DND-41 (cell line): ENCODE data around the gene DAPK3.

ENCODE experiments used
- CTCF ChIP-seq: IDR thresholded peaks from 2 replicates; pipeline ENCODE4 v1.5.1; 2012; ENCODE audit warnings: borderline replicate concordance, low read length, moderate library complexity, mild to moderate bottlenecking; ENCODE audit not compliant: poor library complexity, severe bottlenecking; ENCODE audit errors: extremely low read depth
- EZH2 ChIP-seq: IDR thresholded peaks from 3 replicates; pipeline ENCODE4 v1.6.1; 2012; ENCODE audit warnings: borderline replicate concordance, low read depth, mild to moderate bottlenecking, moderate library complexity, low read length, inconsistent platforms; ENCODE audit not compliant: severe bottlenecking

DNA sequence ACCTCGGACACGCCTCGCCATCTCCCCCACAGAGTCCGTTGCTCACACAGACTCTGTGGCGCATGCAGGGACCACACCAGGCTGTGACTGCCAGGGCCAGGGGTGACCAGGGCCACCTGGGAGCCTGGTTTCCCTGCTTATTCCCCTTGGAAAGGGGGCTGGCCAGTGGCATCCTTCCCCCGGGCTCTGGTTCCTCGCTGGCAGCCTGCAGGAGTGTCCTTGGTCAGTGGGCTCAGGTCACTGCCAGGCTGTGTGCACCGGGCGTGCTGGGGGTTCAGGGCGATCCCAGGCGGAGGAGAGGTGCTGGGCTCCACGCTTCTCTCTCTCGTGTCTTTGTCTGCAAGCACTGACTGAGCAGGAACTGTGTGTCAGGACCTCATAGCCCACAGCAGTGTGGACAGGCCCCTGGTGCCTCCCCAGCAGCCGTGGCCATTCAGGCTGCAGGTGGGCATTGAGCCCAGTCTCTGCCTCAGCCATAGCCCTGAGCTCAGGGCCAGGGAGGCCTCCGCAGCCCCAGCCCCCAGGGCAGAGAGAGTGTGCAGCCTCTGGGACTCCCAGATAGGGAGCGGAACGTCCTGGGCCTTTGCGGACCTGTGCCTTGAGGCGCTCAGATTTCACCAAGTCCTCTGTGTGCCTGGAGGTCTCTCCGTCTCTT is 43.1 kb upstream of the DAPK3 start:
- TF ChIP-seq CTCF (no peak), EZH2 (no peak)
